ENCODE results near the gene TFF1. TPM values are rescaled to one million over a fixed set of nuclear protein-coding genes. Genes with fewer than 3 reads are reported as not detected.

The TFF1 gene
- total RNA-seq, 4 donors from 2014 or later: not detected

- DNase-seq (ENCODE audit: low spot score) (no peak), ATAC-seq (ENCODE audit: low FRiP score) (no peak)
- TF ChIP-seq CTCF (IDR thresholded peaks at IDR 0.05): no peak
Measured at GRCh38 chr21:42313501-42313969, 52.8 kb downstream of the TFF1 start.

GRCh38 chr21:42312626-42313104, 53.7 kb downstream of the TFF1 start:
- TF ChIP-seq CTCF (IDR thresholded peaks at IDR 0.05): no peak
- ATAC-seq (ENCODE audit: low FRiP score): no peak
- DNase-seq (ENCODE audit: low spot score): no peak

Other genes starting within 250 kb of the TFF1 start
- 10 to 100 TPM in 3 of 4 donors, 1 to 10 TPM in 1; 9.8 to 45.1 (median 30.2) TPM for gene ABCG1, start 147.4 kb downstream of the TFF1 start, total RNA-seq
- gene TFF3, start 51.1 kb downstream of the TFF1 start, total RNA-seq: 10 to 100 TPM in 3 of 4 donors, 1 to 10 TPM in 1; 1.8 to 23.6 (median 11.6) TPM
- gene TFF2, start 15.5 kb downstream of the TFF1 start, total RNA-seq: not detected
- gene TMPRSS3, start 29.5 kb upstream of the TFF1 start, total RNA-seq: 1 to 10 TPM in 3 of 4 donors, under 1 TPM in 1; 0.32 to 8.7 (median 5.9) TPM
- gene UBASH3A, start 37.4 kb upstream of the TFF1 start, total RNA-seq: under 1 TPM in 3 of 4 donors, not detected in 1; 0.31 to 0.96 (median 0.79) TPM
- gene RSPH1, start 129.7 kb upstream of the TFF1 start, total RNA-seq: under 1 TPM in 3 of 4 donors, not detected in 1; 0.31 to 0.37 (median 0.36) TPM
- gene SLC37A1, start 147.3 kb upstream of the TFF1 start, total RNA-seq: 10 to 100 TPM in 1 of 4 donors, 1 to 10 TPM in 3; 4.6 to 11.0 (median 6.0) TPM